K562 (cell line): ENCODE results near the gene CDC123. TPM values are rescaled to one million over a fixed set of nuclear protein-coding genes. Genes with fewer than 3 reads are reported as not detected.

Experiments
- ADNP ChIP-seq: fragments of 200-800 bp; sonication (Bioruptor generic); IDR thresholded peaks from 2 replicates; pipeline ENCODE4 v1.6.1; 2016; ENCODE audit warnings: missing genetic modification characterization, missing compliant biosample characterization
- ARHGAP35 ChIP-seq: fragments of 450-650 bp; IDR thresholded peaks from 2 replicates; pipeline ENCODE4 v1.6.1; 2018; ENCODE audit not compliant: partially characterized antibody
- ASH1L ChIP-seq: fragments of 450-650 bp; IDR thresholded peaks from 2 replicates; pipeline ENCODE4 v1.6.1; 2018; ENCODE audit warnings: borderline replicate concordance, mild to moderate bottlenecking, low read depth; ENCODE audit not compliant: partially characterized antibody
- CBFA2T2 ChIP-seq: fragments of 450-650 bp; conservative IDR thresholded peaks from 2 replicates; pipeline ENCODE4 v1.6.1; 2017; ENCODE audit warnings: mild to moderate bottlenecking
- CREBBP ChIP-seq: IDR thresholded peaks from one replicate; pipeline ENCODE4 v1.6.1; 2012; ENCODE audit warnings: low read depth, mild to moderate bottlenecking, control low read depth, inconsistent platforms, low read length
- CXXC5 ChIP-seq: fragments of 250-450 bp; sonication (Bioruptor Pico); IDR thresholded peaks from 2 replicates; pipeline ENCODE4 v1.8.0; 2022; ENCODE audit warnings: inconsistent platforms, mild to moderate bottlenecking, moderate library complexity
- DLX4 ChIP-seq: fragments of 250-450 bp; sonication (Bioruptor Pico); IDR thresholded peaks from 2 replicates; pipeline ENCODE4 v1.6.1; 2021; ENCODE audit warnings: mild to moderate bottlenecking
- E2F5 ChIP-seq: sonication (generic); formaldehyde crosslinking; IDR thresholded peaks from 2 replicates; pipeline ENCODE4 v1.8.0; 2022; ENCODE audit warnings: mild to moderate bottlenecking, missing genetic modification reagents
- EHMT2 ChIP-seq: fragments of 450-650 bp; IDR thresholded peaks from 2 replicates; pipeline ENCODE4 v1.6.1; 2018; ENCODE audit warnings: antibody characterized with exemption
- ELF1 ChIP-seq: fragments of 200-800 bp; sonication (Bioruptor generic); IDR thresholded peaks from 2 replicates; pipeline ENCODE4 v1.6.1; 2016; ENCODE audit warnings: missing genetic modification characterization, missing compliant biosample characterization
- ETV6 ChIP-seq, 3 experiments: fragments of 150-350 bp in 1 of 3; sonication (generic) in 1 of 3; formaldehyde crosslinking in 1 of 3; IDR thresholded peaks; 2 replicates each; pipeline versions ENCODE4 v1.6.1 to v1.8.0; 2014 to 2022; ENCODE audit warnings: borderline replicate concordance in 2 of 3, low read depth in 2 of 3, antibody characterized with exemption in 1 of 3, low read length in 1 of 3, mild to moderate bottlenecking in 1 of 3, missing genetic modification reagents in 1 of 3
- FOXK1 ChIP-seq: sonication (generic); formaldehyde crosslinking; IDR thresholded peaks from 2 replicates; pipeline ENCODE4 v1.8.0; 2022; ENCODE audit warnings: missing genetic modification reagents, mild to moderate bottlenecking, borderline replicate concordance
- GABPB2 ChIP-seq: fragments of 250-450 bp; sonication (Bioruptor Pico); conservative IDR thresholded peaks from 2 replicates; pipeline ENCODE4 v1.5.1; 2021; ENCODE audit warnings: mild to moderate bottlenecking
- GATA2 ChIP-seq: sonication (generic); formaldehyde crosslinking; IDR thresholded peaks from 2 replicates; pipeline ENCODE4 v1.4.0; 2020; ENCODE audit warnings: mild to moderate bottlenecking, missing genetic modification reagents
- IFI16 ChIP-seq: fragments of 250-450 bp; sonication (Bioruptor Pico); IDR thresholded peaks from 2 replicates; pipeline ENCODE4 v2.1.2; 2022; ENCODE audit warnings: mild to moderate bottlenecking, inconsistent platforms
- ILF3 ChIP-seq: fragments of 450-650 bp; IDR thresholded peaks from 2 replicates; pipeline ENCODE4 v1.6.1; 2018; ENCODE audit warnings: antibody characterized with exemption, mild to moderate bottlenecking, moderate library complexity, borderline replicate concordance
- LEF1 ChIP-seq: fragments of 450-650 bp; IDR thresholded peaks from 2 replicates; pipeline ENCODE4 v1.6.1; 2016; ENCODE audit warnings: mild to moderate bottlenecking
- MAFG ChIP-seq: fragments of 450-650 bp; conservative IDR thresholded peaks from 2 replicates; pipeline ENCODE4 v1.6.1; 2016; ENCODE audit warnings: missing genetic modification characterization, missing compliant biosample characterization
- MIER1 ChIP-seq: fragments of 450-650 bp; IDR thresholded peaks from 2 replicates; pipeline ENCODE4 v1.6.1; 2016; ENCODE audit warnings: antibody characterized with exemption, mild to moderate bottlenecking, low read depth
- POU5F1 ChIP-seq: fragments of 150-350 bp; IDR thresholded peaks from 2 replicates; pipeline ENCODE4 v1.6.1; 2014; ENCODE audit warnings: borderline replicate concordance, low read length, low read depth, mild to moderate bottlenecking; ENCODE audit not compliant: partially characterized antibody
- RBFOX2 ChIP-seq: fragments of 200-400 bp; formaldehyde crosslinking; IDR thresholded peaks from 2 replicates; pipeline ENCODE4 v1.6.1; 2017; ENCODE audit warnings: low read depth, mild to moderate bottlenecking, low read length, moderate library complexity
- RBM22 ChIP-seq: fragments of 200-400 bp; formaldehyde crosslinking; IDR thresholded peaks from 2 replicates; pipeline ENCODE4 v1.6.1; 2018; ENCODE audit warnings: low read length, low read depth; ENCODE audit not compliant: poor library complexity, severe bottlenecking
- SIRT6 ChIP-seq: IDR thresholded peaks from one replicate; pipeline ENCODE4 v1.6.1; 2012; ENCODE audit warnings: low read depth, mild to moderate bottlenecking, control low read depth, inconsistent platforms, low read length, moderate library complexity
- ZFPM2 ChIP-seq: fragments of 250-450 bp; sonication (Bioruptor Pico); IDR thresholded peaks from 2 replicates; pipeline ENCODE4 v1.5.1; 2022; ENCODE audit warnings: mild to moderate bottlenecking
- ZNF12 ChIP-seq: sonication (generic); formaldehyde crosslinking; IDR thresholded peaks from 2 replicates; pipeline ENCODE4 v1.4.0; 2020; ENCODE audit warnings: mild to moderate bottlenecking, missing genetic modification reagents
- ZNF165 ChIP-seq: fragments of 250-450 bp; sonication (Bioruptor Pico); IDR thresholded peaks from 2 replicates; pipeline ENCODE4 v1.4.0; 2020; ENCODE audit warnings: borderline replicate concordance
- ZNF311 ChIP-seq: fragments of 250-450 bp; sonication (Bioruptor Pico); IDR thresholded peaks from 2 replicates; pipeline ENCODE4 v1.4.0; 2020; ENCODE audit warnings: mild to moderate bottlenecking, moderate library complexity
- ZNF398 ChIP-seq: fragments of 250-450 bp; sonication (Bioruptor Pico); IDR thresholded peaks from 2 replicates; pipeline ENCODE4 v1.8.0; 2021; ENCODE audit warnings: moderate library complexity, mild to moderate bottlenecking, inconsistent platforms
- ZNF79 ChIP-seq: fragments of 250-450 bp; sonication (Bioruptor Pico); IDR thresholded peaks from 2 replicates; pipeline ENCODE4 v1.4.0; 2020; ENCODE audit warnings: low read depth, mild to moderate bottlenecking, moderate library complexity
- polyA plus RNA-seq, 8 experiments: library from polyadenylated mRNA; depleted of rRNA in 4 of 8; stranded (reverse) in 5 of 8; unstranded in 3 of 8; fragments of >200 nt; fragmentation: Nextera tagmentation in 2 of 8; fragmentation: Illumina TruSeq in 1 of 8; extraction: Ambion mirVana in 2 of 8; extraction: Trizol in 1 of 8; gene quantifications; 2 replicates each; pipeline versions ENCODE4 v1.2.1 to v1.2.3, GENCODE V29; 2011 to 2014; ENCODE audit warnings: inconsistent platforms in 1 of 8, missing spikeins in 1 of 8
- total RNA-seq, 7 experiments: library from RNA; depleted of rRNA in 6 of 7; stranded (reverse); fragments of >200 nt in 6 of 7; fragmentation: Illumina TruSeq in 2 of 7; extraction: Trizol in 2 of 7; gene quantifications; 2 replicates each; pipeline versions ENCODE4 v1.2.1 to v1.2.3, GENCODE V29; 2011 to 2021; ENCODE audit warnings: low replicate concordance in 1 of 7

The CDC123 gene
- total and polyA plus RNA-seq, 9 of the 15 experiments (the other 6 are each of a cell fraction or from before 2014, with no cell fraction given), result 137 to 288 (median 175) TPM

GRCh38 chr10:12208460-12208859 is 12.5 kb downstream of the CDC123 start (continued):
- TF ChIP-seq DLX4 (CRISPR knock-in tag) (no peak), SIRT6 (no peak), ILF3 (no peak), GATA2 (CRISPR knock-in tag) (peak; percentile 76), ARHGAP35 (no peak), POU5F1 (no peak), EHMT2 (no peak), ZNF12 (no peak), ASH1L (no peak), CXXC5 (CRISPR knock-in tag) (peak; percentile 57), FOXK1 (CRISPR knock-in tag) (no peak), GABPB2 (CRISPR knock-in tag) (no peak), ETV6 (IDR thresholded peaks at IDR 0.05; ENCODE audit: borderline replicate concordance in 1 of 2, low read depth in 2 of 2, low read length in 1 of 2) (no peak), ETV6 (CRISPR knock-in tag; IDR thresholded peaks at IDR 0.05; ENCODE audit: borderline replicate concordance) (no peak), ZNF165 (no peak), RBFOX2 (no peak), ADNP (tag) (no peak), MAFG (tag) (no peak), CREBBP (no peak), MIER1 (no peak), ELF1 (tag) (no peak), ZFPM2 (CRISPR knock-in tag) (no peak), ZNF311 (CRISPR knock-in tag) (no peak), CBFA2T2 (peak; percentile 88), ZNF398 (CRISPR knock-in tag) (no peak), IFI16 (CRISPR knock-in tag) (no peak), ZNF79 (CRISPR knock-in tag) (no peak), LEF1 (no peak), E2F5 (no peak), RBM22 (no peak)
